ENCODE measurements around the gene ABCA2. TPM values are rescaled to one million over a fixed set of nuclear protein-coding genes. Genes with fewer than 3 reads are reported as not detected.

Gene ABCA2
- total RNA-seq, 2 experiments from 2014 or later: 11.8 to 16.2 TPM

DNA sequence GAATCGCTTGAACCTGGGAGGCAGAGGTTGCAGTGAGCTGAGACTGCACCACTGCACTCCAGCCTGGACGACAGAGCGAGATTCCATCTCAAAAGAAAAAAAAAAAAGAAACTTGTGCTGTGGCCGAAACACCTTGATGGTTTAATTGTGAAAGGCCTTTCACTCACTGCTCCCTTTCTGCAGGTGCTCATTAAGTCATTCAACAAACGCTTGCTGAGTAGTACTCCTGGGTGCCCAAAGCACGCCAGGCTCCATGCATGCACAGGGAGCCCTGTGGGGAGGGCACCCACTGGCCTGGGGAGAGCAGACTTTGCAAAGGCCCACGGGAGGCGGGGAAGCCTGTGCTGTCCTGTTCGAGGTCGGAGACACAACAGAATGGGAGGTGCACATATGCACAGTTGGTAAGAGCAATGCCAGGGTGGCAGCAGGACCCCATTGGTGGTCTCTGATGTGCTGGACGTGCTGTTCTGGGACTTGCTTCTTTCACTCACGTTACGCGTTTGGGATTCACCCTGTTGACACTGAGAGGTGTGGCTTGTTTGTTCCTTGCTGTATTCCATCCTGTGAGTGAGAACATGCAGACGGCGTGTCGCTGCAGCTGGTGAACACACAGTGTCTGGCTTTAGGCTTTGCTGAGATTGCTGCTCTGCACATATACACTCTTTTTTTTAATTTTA lies 28.8 kb upstream of the ABCA2 start:
- intact Hi-C loops (cut with micrococcal nuclease): no loop called here
- Mint-ChIP-seq H3K9me3 (no peaks in the 10 kb centered on the region), H3K36me3 (ENCODE audit: low read depth) (no peaks in the 10 kb centered on the region), H3K27me3 (peaks cover 7% of the 10 kb centered on the region), H3K4me3 (no peak overlapping the region), H3K27ac (no peak overlapping the region), H3K4me1 (ENCODE audit: low read depth) (no peaks in the 10 kb centered on the region)
- ATAC-seq (no peak), DNase-seq (no peak)
- POLR2A ChIA-PET: no interaction called here
- CTCF ChIA-PET: interaction anchor here (2.3 to 4.4 kb wide), 3 partner anchors 11 to 22 kb away, joined by 11 to 30 read pairs (median 20); partner anchors contain the start of gene SAPCD2
- TF ChIP-seq, protein P1, sequence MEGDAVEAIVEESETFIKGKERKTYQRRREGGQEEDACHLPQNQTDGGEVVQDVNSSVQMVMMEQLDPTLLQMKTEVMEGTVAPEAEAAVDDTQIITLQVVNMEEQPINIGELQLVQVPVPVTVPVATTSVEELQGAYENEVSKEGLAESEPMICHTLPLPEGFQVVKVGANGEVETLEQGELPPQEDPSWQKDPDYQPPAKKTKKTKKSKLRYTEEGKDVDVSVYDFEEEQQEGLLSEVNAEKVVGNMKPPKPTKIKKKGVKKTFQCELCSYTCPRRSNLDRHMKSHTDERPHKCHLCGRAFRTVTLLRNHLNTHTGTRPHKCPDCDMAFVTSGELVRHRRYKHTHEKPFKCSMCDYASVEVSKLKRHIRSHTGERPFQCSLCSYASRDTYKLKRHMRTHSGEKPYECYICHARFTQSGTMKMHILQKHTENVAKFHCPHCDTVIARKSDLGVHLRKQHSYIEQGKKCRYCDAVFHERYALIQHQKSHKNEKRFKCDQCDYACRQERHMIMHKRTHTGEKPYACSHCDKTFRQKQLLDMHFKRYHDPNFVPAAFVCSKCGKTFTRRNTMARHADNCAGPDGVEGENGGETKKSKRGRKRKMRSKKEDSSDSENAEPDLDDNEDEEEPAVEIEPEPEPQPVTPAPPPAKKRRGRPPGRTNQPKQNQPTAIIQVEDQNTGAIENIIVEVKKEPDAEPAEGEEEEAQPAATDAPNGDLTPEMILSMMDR (IDR thresholded peaks at IDR 0.05): no peak

DNA sequence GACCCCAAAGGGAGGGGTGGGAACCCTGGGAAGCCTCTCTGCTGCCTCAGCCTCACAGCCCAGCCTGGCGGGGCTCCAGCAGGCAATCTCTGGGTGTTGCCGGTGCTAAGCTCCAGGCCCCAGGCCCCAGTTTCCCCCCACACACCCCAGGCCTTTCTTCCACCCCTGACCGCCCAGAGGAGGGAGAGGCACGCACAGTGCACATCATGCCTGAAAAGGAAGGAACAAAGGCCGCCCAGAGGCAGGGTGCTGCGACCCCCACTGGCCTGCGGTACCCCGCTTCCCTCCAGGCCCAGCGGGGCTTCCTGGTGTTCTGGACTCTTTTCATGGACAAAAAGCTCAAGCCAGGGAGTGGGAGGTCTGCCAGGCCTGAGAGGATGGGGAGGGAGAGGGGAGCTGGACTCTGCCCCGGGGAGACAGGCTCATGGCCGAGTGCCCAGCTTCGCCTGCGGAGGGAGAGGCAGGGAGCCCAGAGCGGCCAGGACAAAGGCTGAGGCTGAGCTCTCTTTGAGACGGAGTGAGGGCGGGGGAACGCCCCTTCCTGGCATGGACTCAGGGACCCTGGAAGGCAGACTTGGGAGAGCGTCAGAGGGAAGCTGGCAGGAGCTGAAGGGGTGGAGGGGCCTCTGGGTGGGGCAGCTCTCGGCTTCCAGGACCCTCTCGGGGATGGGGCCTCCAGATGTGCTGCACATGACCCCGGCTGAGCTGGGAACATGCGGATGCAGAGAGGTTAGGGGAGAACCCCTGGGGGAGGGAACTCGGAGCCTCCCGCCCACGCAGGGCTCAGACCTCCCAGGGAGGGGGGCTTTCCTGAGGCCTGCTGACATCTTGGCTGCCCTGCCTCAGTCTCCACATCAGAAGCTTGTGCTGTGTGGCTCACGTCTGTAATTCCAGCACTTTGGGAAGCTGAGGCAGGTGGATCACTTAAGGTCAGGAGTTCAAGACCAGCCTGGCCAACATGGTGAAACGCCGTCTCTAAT lies 27.6 kb upstream of the ABCA2 start:
- no peak for DNase-seq
- ATAC-seq: no peak
- no peak overlapping the region for H3K27ac Mint-ChIP-seq
- no peak overlapping the region for H3K4me3 Mint-ChIP-seq
- H3K27me3 Mint-ChIP-seq: peaks cover 7% of the 10 kb centered on the region
- TF ChIP-seq, protein P1 (IDR thresholded peaks at IDR 0.05): no peak
- intact Hi-C loops (cut with micrococcal nuclease): no loop called here
- no peaks in the 10 kb centered on the region for H3K4me1 Mint-ChIP-seq (ENCODE audit: low read depth)
- ChIA-PET POLR2A (interaction anchor here (0.8 to 1.7 kb wide), 4 partner anchors 9 to 16 kb away, joined by 3 to 5 read pairs (median 3); partner anchors contain the start of gene SAPCD2), CTCF (interaction anchor here (1.2 to 3.1 kb wide), 4 partner anchors 9 to 21 kb away, joined by 5 to 20 read pairs (median 9); partner anchors contain the start of gene NPDC1)
- no peaks in the 10 kb centered on the region for H3K36me3 Mint-ChIP-seq (ENCODE audit: low read depth)
- no peaks in the 10 kb centered on the region for H3K9me3 Mint-ChIP-seq

DNA sequence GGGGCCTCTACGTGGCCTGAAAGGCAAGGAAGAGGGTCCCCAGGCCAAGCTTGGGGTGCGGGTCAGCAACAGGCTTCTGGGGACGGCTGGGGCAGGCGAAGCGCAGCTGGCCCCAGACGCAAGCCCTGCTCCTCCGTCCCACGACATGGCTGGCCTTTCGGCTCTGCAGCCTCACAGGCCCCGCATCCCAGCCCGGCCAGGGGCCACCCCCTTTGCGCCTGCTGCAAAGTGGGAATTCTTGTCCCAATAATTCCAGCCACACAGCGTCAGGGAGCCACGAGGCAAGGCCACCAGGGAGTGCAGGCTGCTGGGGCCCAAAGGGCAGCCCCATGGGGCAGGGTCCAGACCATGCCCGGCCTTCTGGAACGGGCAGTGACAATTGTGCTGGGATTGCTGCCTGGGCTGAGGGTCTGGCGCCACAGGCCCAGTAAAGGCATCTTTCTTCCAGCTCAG lies 26.9 kb upstream of the ABCA2 start:
- CTCF ChIA-PET: interaction anchor here (1.2 to 3.1 kb wide), 4 partner anchors 8 to 20 kb away, joined by 5 to 20 read pairs (median 9); partner anchors contain the start of gene NPDC1
- H3K27me3 Mint-ChIP-seq: peaks cover 13% of the 10 kb centered on the region
- POLR2A ChIA-PET: interaction anchor here (1.1 to 1.7 kb wide), 2 partner anchors 8 to 16 kb away, joined by 3 to 5 read pairs; no protein-coding TSS in a partner anchor
- H3K4me3 Mint-ChIP-seq: no peak overlapping the region
- no peaks in the 10 kb centered on the region for H3K4me1 Mint-ChIP-seq (ENCODE audit: low read depth)
- TF ChIP-seq, protein P1 (IDR thresholded peaks at IDR 0.05): no peak
- no peak for ATAC-seq
- DNase-seq: no peak
- H3K9me3 Mint-ChIP-seq: no peaks in the 10 kb centered on the region
- no peaks in the 10 kb centered on the region for H3K36me3 Mint-ChIP-seq (ENCODE audit: low read depth)
- intact Hi-C loops (cut with micrococcal nuclease): no loop called here
- H3K27ac Mint-ChIP-seq: no peak overlapping the region

DNA sequence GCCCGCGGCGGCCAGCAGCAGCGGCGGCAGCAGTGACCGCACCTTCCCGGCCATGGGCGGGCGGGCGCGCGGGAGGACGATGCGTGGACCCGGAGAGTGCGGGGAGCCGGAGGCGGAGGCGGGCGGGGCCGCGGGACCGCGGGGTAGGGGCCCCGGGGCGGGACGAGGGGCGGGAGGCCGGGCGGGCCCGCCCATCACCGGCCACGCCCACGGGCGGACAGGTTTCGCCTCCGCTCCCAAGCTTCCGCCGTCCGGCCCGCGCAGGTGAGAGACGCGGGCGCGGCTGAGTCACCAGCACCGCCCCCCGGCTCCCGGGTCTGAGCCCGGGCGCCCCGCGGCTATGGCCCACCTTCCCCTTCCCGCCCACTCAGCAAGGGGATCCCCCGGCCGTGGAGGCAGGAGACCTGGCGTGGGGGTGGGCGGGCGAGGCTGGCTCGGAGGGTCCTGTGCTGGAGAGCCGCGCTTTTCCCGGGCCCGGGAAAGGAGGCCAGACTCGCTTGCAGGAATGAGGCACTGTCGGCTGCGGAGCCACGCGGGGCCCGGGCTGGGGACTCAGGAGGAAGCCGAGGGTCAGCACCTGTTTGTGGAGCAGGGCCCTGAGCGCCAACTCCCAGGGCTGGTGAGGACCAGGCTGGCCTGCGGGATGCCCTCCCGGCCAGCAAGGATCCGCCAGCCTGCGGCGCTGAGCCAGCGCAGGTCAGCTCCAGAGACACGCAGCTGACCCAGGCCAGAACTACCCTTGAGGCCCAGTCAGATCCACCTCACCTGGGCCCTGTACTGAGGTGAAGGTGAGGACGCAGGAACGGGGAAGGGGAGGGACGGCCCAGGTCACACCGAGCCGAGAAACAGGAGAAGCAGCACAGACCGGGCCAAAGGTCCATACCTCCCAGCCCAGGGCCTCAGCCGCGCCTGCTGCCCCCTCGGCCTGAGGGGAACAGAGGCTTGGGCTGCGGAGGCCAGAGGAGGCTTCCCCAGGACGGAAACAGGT lies 26.2 kb upstream of the ABCA2 start, which contains the start of gene ENTPD2:
ENTPD2 (minus strand) TSS at position 118 of the 988 bp plus-strand sequence; CDS start at position 54, 64 bp downstream.
- CTCF ChIA-PET: interaction anchor here (2.3 to 3.1 kb wide), 3 partner anchors 13 to 22 kb away, joined by 5 to 20 read pairs (median 11); partner anchors contain the start of gene UAP1L1
- intact Hi-C loops (cut with micrococcal nuclease): no loop called here
- no peak within 1 kb of the TSS for H3K27ac Mint-ChIP-seq
- H3K36me3 Mint-ChIP-seq (ENCODE audit: low read depth): no peaks in the 10 kb centered on the region
- ATAC-seq: peak; percentile 66
- H3K4me1 Mint-ChIP-seq (ENCODE audit: low read depth): no peaks in the 10 kb centered on the region
- H3K27me3 Mint-ChIP-seq: peaks cover 20% of the 10 kb centered on the region
- POLR2A ChIA-PET: interaction anchor here (1.3 to 1.7 kb wide), 2 partner anchors 17 to 27 kb away, joined by 3 to 5 read pairs; no protein-coding TSS in a partner anchor
- H3K4me3 Mint-ChIP-seq: no peak within 1 kb of the TSS
- peak; percentile 58 for DNase-seq
- H3K9me3 Mint-ChIP-seq: no peaks in the 10 kb centered on the region
- TF ChIP-seq, protein P1 (IDR thresholded peaks at IDR 0.05): no peak
